ENCODE results near the gene IKZF2. TPM values are rescaled to one million over a fixed set of nuclear protein-coding genes. Genes with fewer than 3 reads are reported as not detected.

Gene IKZF2
- total RNA-seq, 1 experiment from 2014 or later = 1.6 TPM

DNA sequence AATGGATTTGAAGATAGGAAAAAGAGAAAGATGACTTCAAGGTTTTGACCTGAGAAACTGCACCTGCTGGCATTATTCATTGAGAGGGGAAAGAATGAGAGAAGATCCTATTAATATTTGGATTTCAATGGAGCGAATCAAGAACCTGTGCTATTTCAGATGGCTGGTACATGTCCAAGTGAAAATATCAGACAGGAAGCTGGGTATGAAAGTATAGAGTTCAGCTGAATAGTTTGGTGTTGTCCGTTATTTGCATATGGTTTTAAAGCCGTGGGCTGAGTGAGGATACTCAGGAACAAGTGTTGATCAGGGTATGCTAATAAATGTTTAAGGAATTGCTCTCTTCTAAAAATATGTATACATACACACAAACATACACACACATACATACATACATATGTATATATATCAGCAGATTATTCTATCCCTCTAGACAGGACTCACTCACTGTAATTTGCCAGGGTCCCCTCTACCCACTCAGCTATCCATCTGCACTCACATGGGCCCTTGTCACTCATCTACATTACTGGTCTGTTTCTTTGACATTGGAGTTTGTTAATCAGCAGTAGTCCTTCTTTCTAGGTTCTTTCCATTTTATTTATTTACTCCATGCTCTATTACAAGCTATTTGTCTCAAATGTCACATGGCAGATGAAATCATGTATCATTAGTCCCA, 33.9 kb upstream of the IKZF2 start (continued):
- TF ChIP-seq SP1 (IDR thresholded peaks at IDR 0.05; ENCODE audit: low read depth) (no peak), POLR2A (IDR thresholded peaks at IDR 0.05; ENCODE audit: borderline replicate concordance, extremely low read depth, insufficient read depth, insufficient read length) (no peak), EZH2phosphoT487 (IDR thresholded peaks at IDR 0.05; ENCODE audit: borderline replicate concordance) (no peak)

DNA sequence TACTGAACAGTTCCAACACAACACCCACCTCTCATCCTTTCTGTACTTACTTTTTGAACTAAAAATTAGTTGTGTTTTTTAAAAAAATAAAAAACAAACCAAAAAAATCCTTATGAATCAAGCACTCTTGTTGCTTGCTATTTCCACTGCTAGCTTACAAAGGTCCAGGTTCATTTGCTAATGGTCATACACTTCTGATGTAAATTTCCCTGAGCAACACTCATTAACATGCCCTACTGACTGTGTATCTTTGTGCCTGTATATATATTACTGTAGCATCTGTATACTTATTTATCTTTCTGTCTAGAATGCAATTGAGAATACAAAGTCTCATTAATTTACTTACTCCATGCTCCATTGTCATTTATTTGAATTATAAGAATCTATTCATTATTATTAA, 30.3 kb upstream of the IKZF2 start:
- ChIA-PET RAD21 (ENCODE audit: low non-redundant PET in 1 of 2, low total read pairs in 2 of 2, uncharacterized antibody in 2 of 2, unreplicated experiment in 2 of 2) (no interaction called here), CTCF (no interaction called here)

DNA sequence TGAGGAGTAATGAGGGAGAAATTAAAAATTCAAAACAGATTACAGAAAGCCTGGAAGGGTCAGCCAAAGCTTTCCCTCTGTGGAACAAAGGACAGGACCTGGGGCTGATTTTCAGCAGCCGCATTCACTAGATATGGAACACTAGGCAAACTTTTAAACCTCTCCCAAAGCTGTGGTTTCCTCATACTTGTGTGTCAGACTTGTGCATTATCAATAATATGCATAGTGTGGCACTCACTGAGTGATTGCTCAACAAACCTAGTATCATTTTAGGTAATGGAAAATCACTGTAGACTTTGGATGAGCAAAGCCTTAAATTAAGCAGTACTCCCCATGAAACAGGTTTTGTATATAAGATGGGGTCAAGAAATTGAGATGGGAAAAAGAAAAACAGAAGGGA, 26.3 kb upstream of the IKZF2 start:
- H3K27me3 ChIP-seq (ENCODE audit: insufficient read depth, low read length) = no peaks in the 10 kb centered on the region
- ATAC-seq = no peak
- H3K9ac ChIP-seq (ENCODE audit: low read length) = no peak overlapping the region
- no peak overlapping the region for H2AFZ ChIP-seq (ENCODE audit: low read depth, low read length, poor library complexity, severe bottlenecking)
- CTCF ChIA-PET = no interaction called here
- H3K4me2 ChIP-seq (ENCODE audit: low read length) = no peak overlapping the region
- no peaks in the 10 kb centered on the region for H3K79me2 ChIP-seq (ENCODE audit: insufficient read depth, low read length)
- TF ChIP-seq SP1 (IDR thresholded peaks at IDR 0.05; ENCODE audit: low read depth) (no peak), ZFX (IDR thresholded peaks at IDR 0.05) (no peak), RAD21 (IDR thresholded peaks at IDR 0.05; ENCODE audit: low read depth) (no peak), YY1 (IDR thresholded peaks at IDR 0.05; ENCODE audit: extremely low read depth, insufficient replicate concordance, low read depth, low read length) (no peak), ELF1 (IDR thresholded peaks at IDR 0.05; ENCODE audit: borderline replicate concordance, low read depth) (no peak), POLR2A (IDR thresholded peaks at IDR 0.05; ENCODE audit: borderline replicate concordance, extremely low read depth, insufficient read depth, insufficient read length) (no peak), EGR1 (IDR thresholded peaks at IDR 0.05; ENCODE audit: low read depth) (no peak), SRF (IDR thresholded peaks at IDR 0.05; ENCODE audit: low read depth) (no peak), CBX3 (IDR thresholded peaks at IDR 0.05; ENCODE audit: low read depth) (no peak), POLR2AphosphoS5 (IDR thresholded peaks at IDR 0.05; ENCODE audit: low read depth, low read length) (no peak), TCF7L2 (IDR thresholded peaks at IDR 0.05; ENCODE audit: borderline replicate concordance, extremely low read depth, insufficient read depth, insufficient read length) (no peak)
- TF ChIP-seq, protein P1, sequence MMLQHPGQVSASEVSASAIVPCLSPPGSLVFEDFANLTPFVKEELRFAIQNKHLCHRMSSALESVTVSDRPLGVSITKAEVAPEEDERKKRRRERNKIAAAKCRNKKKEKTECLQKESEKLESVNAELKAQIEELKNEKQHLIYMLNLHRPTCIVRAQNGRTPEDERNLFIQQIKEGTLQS (IDR thresholded peaks at IDR 0.05) = no peak
- no peaks in the 10 kb centered on the region for H3K36me3 ChIP-seq (ENCODE audit: control insufficient read depth in 1 of 2, insufficient read depth in 2 of 2, low read length in 2 of 2)
- POLR2A ChIA-PET = no interaction called here
- no peak for DNase-seq (ENCODE audit: low read depth, low spot score)
- H3K4me3 ChIP-seq (replicated peaks in 1 of 2; ENCODE audit: low read depth in 1 of 2, low read length in 2 of 2) = no peak overlapping the region
- no peaks in the 10 kb centered on the region for H3K9me2 ChIP-seq (ENCODE audit: insufficient read depth)
- intact Hi-C loops (cut with micrococcal nuclease) = no loop called here
- no peaks in the 10 kb centered on the region for H4K20me1 ChIP-seq (ENCODE audit: insufficient read depth)
- no peaks in the 10 kb centered on the region for H3K9me3 ChIP-seq (ENCODE audit: control insufficient read depth in 1 of 2, insufficient read depth in 1 of 2, low read depth in 1 of 2, low read length in 2 of 2)
- H3K27ac ChIP-seq (ENCODE audit: low read depth, low read length) = no peak overlapping the region
- RAD21 ChIA-PET (ENCODE audit: low non-redundant PET in 1 of 2, low total read pairs in 2 of 2, uncharacterized antibody in 2 of 2, unreplicated experiment in 2 of 2) = no interaction called here
- H3K4me1 ChIP-seq (ENCODE audit: control insufficient read depth in 1 of 2, insufficient read depth in 2 of 2, low read length in 2 of 2) = no peaks in the 10 kb centered on the region
- BruUV-seq (replicated peaks) = no TSS peak

More for the DNA sequence above, 30.3 kb upstream of the IKZF2 start:
- Histone ChIP-seq H3K4me2 (ENCODE audit: low read length) (no peak overlapping the region), H3K9ac (ENCODE audit: low read length) (no peak overlapping the region), H3K27me3 (ENCODE audit: insufficient read depth, low read length) (no peaks in the 10 kb centered on the region), H3K4me3 (replicated peaks in 1 of 2; ENCODE audit: low read depth in 1 of 2, low read length in 2 of 2) (no peak overlapping the region), H3K4me1 (ENCODE audit: control insufficient read depth in 1 of 2, insufficient read depth in 2 of 2, low read length in 2 of 2) (no peaks in the 10 kb centered on the region), H3K36me3 (ENCODE audit: control insufficient read depth in 1 of 2, insufficient read depth in 2 of 2, low read length in 2 of 2) (no peaks in the 10 kb centered on the region), H3K9me2 (ENCODE audit: insufficient read depth) (no peaks in the 10 kb centered on the region), H3K79me2 (ENCODE audit: insufficient read depth, low read length) (no peaks in the 10 kb centered on the region), H4K20me1 (ENCODE audit: insufficient read depth) (no peaks in the 10 kb centered on the region), H2AFZ (ENCODE audit: low read depth, low read length, poor library complexity, severe bottlenecking) (no peak overlapping the region), H3K27ac (ENCODE audit: low read depth, low read length) (no peak overlapping the region), H3K9me3 (ENCODE audit: control insufficient read depth in 1 of 2, insufficient read depth in 1 of 2, low read depth in 1 of 2, low read length in 2 of 2) (no peaks in the 10 kb centered on the region)
- ATAC-seq = no peak
- intact Hi-C loops (cut with micrococcal nuclease) = no loop called here
- POLR2A ChIA-PET = no interaction called here
- no TSS peak for BruUV-seq (replicated peaks)
- DNase-seq (ENCODE audit: low read depth, low spot score) = no peak
- TF ChIP-seq SIN3A (IDR thresholded peaks at IDR 0.05; ENCODE audit: low read depth) = no peak
- TF ChIP-seq EGR1 (IDR thresholded peaks at IDR 0.05; ENCODE audit: low read depth) = no peak
- TF ChIP-seq, protein P2, sequence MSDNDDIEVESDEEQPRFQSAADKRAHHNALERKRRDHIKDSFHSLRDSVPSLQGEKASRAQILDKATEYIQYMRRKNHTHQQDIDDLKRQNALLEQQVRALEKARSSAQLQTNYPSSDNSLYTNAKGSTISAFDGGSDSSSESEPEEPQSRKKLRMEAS (IDR thresholded peaks at IDR 0.05) = no peak
- TF ChIP-seq ZFX (IDR thresholded peaks at IDR 0.05) = no peak
- no peak for TF ChIP-seq ELF1 (IDR thresholded peaks at IDR 0.05; ENCODE audit: borderline replicate concordance, low read depth)
- no peak for TF ChIP-seq CBX3 (IDR thresholded peaks at IDR 0.05; ENCODE audit: low read depth)
- TF ChIP-seq CEBPB (IDR thresholded peaks at IDR 0.05; ENCODE audit: low read depth) = no peak
- TF ChIP-seq, protein P1 (IDR thresholded peaks at IDR 0.05) = no peak
- TF ChIP-seq SP1 (IDR thresholded peaks at IDR 0.05; ENCODE audit: low read depth) = no peak
- TF ChIP-seq RAD21 (IDR thresholded peaks at IDR 0.05; ENCODE audit: low read depth) = no peak
